Measurements from ENCODE around the gene PNMT. TPM values are rescaled to one million over a fixed set of nuclear protein-coding genes. Genes with fewer than 3 reads are reported as not detected.

Gene PNMT
- total and polyA plus RNA-seq, 2 of the 8 experiments (the other 6 are each of a cell fraction or from before 2014, with no cell fraction given): 5.6 to 10.9 TPM

DNA sequence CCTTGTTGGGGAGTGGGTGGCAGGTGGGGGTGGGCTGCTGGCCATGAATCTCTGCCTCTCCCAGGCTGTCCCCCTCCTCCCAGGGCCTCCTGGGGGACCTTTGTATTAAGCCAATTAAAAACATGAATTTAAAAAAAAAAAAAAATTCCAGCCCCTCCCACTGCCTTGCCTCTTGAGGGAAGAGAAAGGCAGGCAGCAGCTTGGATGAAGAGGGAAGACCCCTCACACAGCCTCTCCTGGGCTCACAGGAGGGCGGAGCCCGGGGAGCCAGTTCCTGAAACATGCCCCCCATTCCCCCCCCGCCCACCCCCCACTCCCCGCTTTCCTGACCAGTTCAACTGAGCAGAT is 4.9 kb upstream of the PNMT start:
- H3K14ac ChIP-seq (ENCODE audit: insufficient read length): no peak overlapping the region
- no peak overlapping the region for H3K4ac ChIP-seq (replicated peaks; ENCODE audit: insufficient read length, low read depth, low read length)
- DNase-seq (ENCODE audit: low read depth in 1 of 2, low spot score in 2 of 2) (no peak), FAIRE-seq (no peak)
- no peaks in the 10 kb centered on the region for H3K79me1 ChIP-seq (ENCODE audit: low read depth, low read length)
- H3K27me3 ChIP-seq (replicated peaks in 1 of 4; ENCODE audit: control insufficient read depth in 3 of 4, extremely low read depth in 1 of 4, insufficient read depth in 3 of 4, low read length in 3 of 4): peaks cover 0 to 9% (median 4%) of the 10 kb centered on the region in 4 experiments; a peak in 4 of 7 replicates
- H3K23me2 ChIP-seq (ENCODE audit: low read depth, low read length): peaks cover 7% of the 10 kb centered on the region; the same call in 1 of the 2 replicates
- H3K4me2 ChIP-seq (ENCODE audit: insufficient read depth in 1 of 2, low read depth in 2 of 2, low read length in 2 of 2): peak overlapping the region; percentile 54 to 67
- peaks cover 0 to 9% (median 3%) of the 10 kb centered on the region in 4 experiments; a peak in 3 of 8 replicates for H3K36me3 ChIP-seq (ENCODE audit: control insufficient read depth in 2 of 4, insufficient read depth in 4 of 4, low read length in 3 of 4)
- CTCF ChIA-PET (ENCODE audit: partially characterized antibody): interaction anchor here (0.7 to 52.4 kb wide), 12 partner anchors 9 to 116 kb away, joined by 3 to 1885 read pairs (median 4); partner anchors contain the start of genes ERBB2, PGAP3, PPP1R1B and STARD3
- no peak overlapping the region for H2AFZ ChIP-seq (ENCODE audit: low read length)
- H4K8ac ChIP-seq (ENCODE audit: extremely low read depth, insufficient read depth, low read length): no peak overlapping the region
- no peak for TF ChIP-seq RBBP5 (IDR thresholded peaks at IDR 0.05; ENCODE audit: borderline replicate concordance, low read depth, low read length)
- TF ChIP-seq, protein P1, sequence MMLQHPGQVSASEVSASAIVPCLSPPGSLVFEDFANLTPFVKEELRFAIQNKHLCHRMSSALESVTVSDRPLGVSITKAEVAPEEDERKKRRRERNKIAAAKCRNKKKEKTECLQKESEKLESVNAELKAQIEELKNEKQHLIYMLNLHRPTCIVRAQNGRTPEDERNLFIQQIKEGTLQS (IDR thresholded peaks at IDR 0.05; ENCODE audit: insufficient read depth, low read depth, low read length): no peak
- TF ChIP-seq GABPA (IDR thresholded peaks at IDR 0.05; ENCODE audit: borderline replicate concordance, insufficient read depth, low read length): no peak
- TF ChIP-seq EP300 (IDR thresholded peaks at IDR 0.05; ENCODE audit: borderline replicate concordance in 1 of 2, low read depth in 2 of 2, low read length in 2 of 2): no peak
- no peak for TF ChIP-seq POU5F1 (IDR thresholded peaks at IDR 0.05; ENCODE audit: low read depth, low read length)
- TF ChIP-seq FOSL1 (IDR thresholded peaks at IDR 0.05; ENCODE audit: insufficient read depth, low read depth, low read length): no peak
- peaks cover 0 to 46% (median 41%) of the 10 kb centered on the region in 4 experiments; a peak in 6 of 7 replicates for H3K4me1 ChIP-seq (replicated peaks in 1 of 4; ENCODE audit: control insufficient read depth in 3 of 4, insufficient read depth in 4 of 4, low read length in 3 of 4)
- H3K27ac ChIP-seq (ENCODE audit: low read depth, low read length): no peak overlapping the region
- H3K23ac ChIP-seq (ENCODE audit: insufficient read length): no peak overlapping the region
- no peak overlapping the region for H3K18ac ChIP-seq (ENCODE audit: extremely low read depth, low read length)
- H2BK20ac ChIP-seq (ENCODE audit: low read length): no peak overlapping the region
- no peaks in the 10 kb centered on the region for H4K20me1 ChIP-seq (replicated peaks in 1 of 2; ENCODE audit: control insufficient read depth in 1 of 2, insufficient read depth in 2 of 2, low read length in 2 of 2)
- H3K9me3 ChIP-seq (ENCODE audit: insufficient read depth in 2 of 2, low read depth in 1 of 2, low read length in 1 of 2): no peaks in the 10 kb centered on the region
- no peak overlapping the region; the same call in 1 of the 2 replicates for H2BK15ac ChIP-seq (ENCODE audit: low read length)
- no peak overlapping the region for H2AK5ac ChIP-seq (ENCODE audit: low read depth, low read length)
- H2BK5ac ChIP-seq (ENCODE audit: low read depth, low read length): peak overlapping the region; percentile 35; the same call in 1 of the 2 replicates
- WGBS, 2 experiments (ENCODE audit: extremely low coverage in 1 of 2, insufficient coverage in 1 of 2, insufficient read length in 1 of 2, insufficient replicate concordance in 2 of 2, low coverage in 1 of 2, low lambda C conversion rate in 2 of 2, missing lambda C conversion rate in 1 of 2): 20% methylated on average over 1 of the region's 4 CpGs; no CpG with 5 or more reads in 1 of the 2 experiments
- no peak overlapping the region for H2BK120ac ChIP-seq (replicated peaks; ENCODE audit: low read depth, low read length)
- H4K5ac ChIP-seq (ENCODE audit: insufficient read length, low read depth, low read length): no peak overlapping the region
- H4K91ac ChIP-seq (replicated peaks; ENCODE audit: insufficient read length, low read length): no peak overlapping the region
- POLR2A ChIA-PET (ENCODE audit: partially characterized antibody): interaction anchor here (0.6 to 32.5 kb wide), 8 partner anchors 10 to 771 kb away, joined by 3 to 708 read pairs (median 4); partner anchors contain the start of genes ERBB2, PGAP3 and STARD3
- no peak overlapping the region for H3K56ac ChIP-seq (replicated peaks; ENCODE audit: insufficient read length, low read depth, low read length)
- H2BK12ac ChIP-seq (ENCODE audit: low read depth, low read length): 0 out of 2 replicates have a peak overlapping the region, but pooled peaks have one; percentile 64
- peak overlapping the region in 1 of 4 experiments; percentile 50; a peak in 1 of 8 replicates for H3K4me3 ChIP-seq (ENCODE audit: extremely low read depth in 1 of 4, insufficient read depth in 2 of 4, low read depth in 3 of 4, low read length in 4 of 4)
- H3K79me2 ChIP-seq (ENCODE audit: control insufficient read depth in 1 of 2, insufficient read depth in 2 of 2, low read length in 2 of 2): no peaks in the 10 kb centered on the region
- no peak overlapping the region for H3K9ac ChIP-seq (replicated peaks in 1 of 4; ENCODE audit: extremely low read depth in 1 of 4, low read depth in 3 of 4, low read length in 3 of 4)
